GM23338 (cell line): Measurements from ENCODE around the gene LFNG.

ENCODE experiments used
- CREB1 ChIP-seq: fragments of 250-450 bp; sonication (Bioruptor Pico); IDR thresholded peaks from 2 replicates; pipeline ENCODE4 v1.5.0; 2020; ENCODE audit warnings: low read depth, mild to moderate bottlenecking, moderate library complexity
- TF ChIP-seq, protein P1 (sequence below), 2 experiments: fragments of 200-600 bp in 1 of 2; sonication (generic) in 1 of 2; conservative IDR thresholded peaks; 2 replicates each; pipeline versions ENCODE4 v1.5.1 to v1.6.1; 2016 to 2017; ENCODE audit warnings: antibody characterized with exemption in 2 of 2, low read depth in 2 of 2, mild to moderate bottlenecking in 2 of 2, moderate library complexity in 1 of 2

DNA sequence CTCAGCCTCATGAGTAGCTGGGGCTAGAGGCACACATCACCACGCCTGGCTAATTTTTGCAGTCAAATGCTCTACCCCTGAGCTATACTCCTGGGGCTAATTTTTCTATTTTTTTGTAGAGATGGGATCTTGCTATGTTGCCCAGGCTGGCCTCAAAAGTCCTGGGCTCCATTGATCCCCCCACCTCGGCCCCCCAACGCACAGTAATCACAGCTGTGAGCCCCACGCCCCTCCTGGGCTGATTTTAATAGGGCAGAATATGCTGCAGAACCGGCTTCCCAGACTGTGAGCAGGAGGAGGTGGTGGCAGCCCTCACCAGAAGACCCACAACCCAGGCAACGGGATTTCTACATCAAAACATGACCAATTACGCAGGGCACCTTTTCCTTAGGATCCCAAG lies 20.6 kb downstream of the LFNG start:
- TF ChIP-seq CREB1 (CRISPR knock-in tag) = no peak
- TF ChIP-seq, protein P1, sequence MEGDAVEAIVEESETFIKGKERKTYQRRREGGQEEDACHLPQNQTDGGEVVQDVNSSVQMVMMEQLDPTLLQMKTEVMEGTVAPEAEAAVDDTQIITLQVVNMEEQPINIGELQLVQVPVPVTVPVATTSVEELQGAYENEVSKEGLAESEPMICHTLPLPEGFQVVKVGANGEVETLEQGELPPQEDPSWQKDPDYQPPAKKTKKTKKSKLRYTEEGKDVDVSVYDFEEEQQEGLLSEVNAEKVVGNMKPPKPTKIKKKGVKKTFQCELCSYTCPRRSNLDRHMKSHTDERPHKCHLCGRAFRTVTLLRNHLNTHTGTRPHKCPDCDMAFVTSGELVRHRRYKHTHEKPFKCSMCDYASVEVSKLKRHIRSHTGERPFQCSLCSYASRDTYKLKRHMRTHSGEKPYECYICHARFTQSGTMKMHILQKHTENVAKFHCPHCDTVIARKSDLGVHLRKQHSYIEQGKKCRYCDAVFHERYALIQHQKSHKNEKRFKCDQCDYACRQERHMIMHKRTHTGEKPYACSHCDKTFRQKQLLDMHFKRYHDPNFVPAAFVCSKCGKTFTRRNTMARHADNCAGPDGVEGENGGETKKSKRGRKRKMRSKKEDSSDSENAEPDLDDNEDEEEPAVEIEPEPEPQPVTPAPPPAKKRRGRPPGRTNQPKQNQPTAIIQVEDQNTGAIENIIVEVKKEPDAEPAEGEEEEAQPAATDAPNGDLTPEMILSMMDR (conservative IDR thresholded peaks at IDR 0.05; ENCODE audit: low read depth in 2 of 2) = no peak
